ENCODE results near the gene CCDC141. TPM values are rescaled to one million over a fixed set of nuclear protein-coding genes. Genes with fewer than 3 reads are reported as not detected.

CCDC141 gene
- total and polyA plus RNA-seq, 7 donors: under 0.01 to 8.6 (median 3.8) TPM; not detected in 1

DNA sequence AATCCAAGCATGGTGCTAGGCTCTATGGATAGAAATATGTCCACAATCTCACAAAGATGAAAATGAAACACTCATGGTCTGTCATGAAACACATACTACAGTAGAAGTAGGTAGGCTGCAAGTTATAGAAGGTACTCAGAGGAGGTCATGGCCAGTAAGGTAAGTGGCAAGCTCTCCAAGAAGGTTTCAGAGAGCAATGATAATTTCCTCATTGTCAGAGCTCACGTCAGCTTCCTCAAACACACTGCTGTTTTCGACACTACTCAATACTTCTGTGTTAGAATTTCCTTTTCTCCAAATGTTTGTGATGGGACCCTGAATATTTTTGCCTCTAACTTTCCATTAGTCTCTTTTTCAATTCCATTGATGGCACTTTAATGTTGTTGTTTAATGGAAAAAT, 25.5 kb downstream of the CCDC141 start:
- Histone ChIP-seq H3K4me1 (no peaks in the 10 kb centered on the region), H3K36me3 (no peaks in the 10 kb centered on the region), H3K27ac (no peak overlapping the region), H3K27me3 (no peaks in the 10 kb centered on the region), H3K9me3 (no peaks in the 10 kb centered on the region), H3K4me3 (no peak overlapping the region)
- 56 to 77% methylated on average over 2 of the region's 2 CpGs for WGBS, 2 donors
- intact Hi-C loops (cut with DNase I): no loop called here
- TF ChIP-seq POLR2A (IDR thresholded peaks at IDR 0.05) (no peak), EP300 (IDR thresholded peaks at IDR 0.05) (no peak), POLR2AphosphoS5 (IDR thresholded peaks at IDR 0.05) (no peak)
- TF ChIP-seq, protein P1, sequence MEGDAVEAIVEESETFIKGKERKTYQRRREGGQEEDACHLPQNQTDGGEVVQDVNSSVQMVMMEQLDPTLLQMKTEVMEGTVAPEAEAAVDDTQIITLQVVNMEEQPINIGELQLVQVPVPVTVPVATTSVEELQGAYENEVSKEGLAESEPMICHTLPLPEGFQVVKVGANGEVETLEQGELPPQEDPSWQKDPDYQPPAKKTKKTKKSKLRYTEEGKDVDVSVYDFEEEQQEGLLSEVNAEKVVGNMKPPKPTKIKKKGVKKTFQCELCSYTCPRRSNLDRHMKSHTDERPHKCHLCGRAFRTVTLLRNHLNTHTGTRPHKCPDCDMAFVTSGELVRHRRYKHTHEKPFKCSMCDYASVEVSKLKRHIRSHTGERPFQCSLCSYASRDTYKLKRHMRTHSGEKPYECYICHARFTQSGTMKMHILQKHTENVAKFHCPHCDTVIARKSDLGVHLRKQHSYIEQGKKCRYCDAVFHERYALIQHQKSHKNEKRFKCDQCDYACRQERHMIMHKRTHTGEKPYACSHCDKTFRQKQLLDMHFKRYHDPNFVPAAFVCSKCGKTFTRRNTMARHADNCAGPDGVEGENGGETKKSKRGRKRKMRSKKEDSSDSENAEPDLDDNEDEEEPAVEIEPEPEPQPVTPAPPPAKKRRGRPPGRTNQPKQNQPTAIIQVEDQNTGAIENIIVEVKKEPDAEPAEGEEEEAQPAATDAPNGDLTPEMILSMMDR (IDR thresholded peaks at IDR 0.05): no peak
- DNase-seq: no peak

DNA sequence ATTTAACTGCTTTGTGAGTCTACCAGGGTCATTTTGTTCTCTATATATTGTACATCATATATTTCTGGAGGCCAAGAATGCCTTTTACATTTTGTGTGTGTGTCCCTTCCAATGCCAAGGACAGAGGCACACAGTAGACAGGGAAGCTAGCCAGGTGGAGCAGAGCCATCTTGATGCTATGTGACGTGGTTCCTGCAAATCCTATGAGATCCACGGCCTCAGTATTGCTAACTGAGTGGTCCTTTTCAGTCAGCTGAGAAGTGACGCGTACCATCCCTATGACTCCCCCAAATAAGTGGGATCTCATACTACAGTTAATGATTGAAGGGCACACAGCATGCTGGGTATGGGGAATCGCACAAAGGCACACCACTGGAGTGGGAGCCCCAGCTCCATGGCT, 27.3 kb downstream of the CCDC141 start:
- no peak for TF ChIP-seq POLR2AphosphoS5 (IDR thresholded peaks at IDR 0.05)
- TF ChIP-seq EP300 (IDR thresholded peaks at IDR 0.05): no peak
- intact Hi-C loops (cut with DNase I): no loop called here
- Histone ChIP-seq H3K4me3 (no peak overlapping the region), H3K4me1 (peaks cover 0 to 7% (median 0%) of the 10 kb centered on the region in 4 donors), H3K9me3 (no peaks in the 10 kb centered on the region), H3K27me3 (no peaks in the 10 kb centered on the region), H3K27ac (no peak overlapping the region), H3K36me3 (no peaks in the 10 kb centered on the region)
- WGBS, 2 donors: 81 to 93% methylated on average over 5 of the region's 5 CpGs
- DNase-seq: no peak

DNA sequence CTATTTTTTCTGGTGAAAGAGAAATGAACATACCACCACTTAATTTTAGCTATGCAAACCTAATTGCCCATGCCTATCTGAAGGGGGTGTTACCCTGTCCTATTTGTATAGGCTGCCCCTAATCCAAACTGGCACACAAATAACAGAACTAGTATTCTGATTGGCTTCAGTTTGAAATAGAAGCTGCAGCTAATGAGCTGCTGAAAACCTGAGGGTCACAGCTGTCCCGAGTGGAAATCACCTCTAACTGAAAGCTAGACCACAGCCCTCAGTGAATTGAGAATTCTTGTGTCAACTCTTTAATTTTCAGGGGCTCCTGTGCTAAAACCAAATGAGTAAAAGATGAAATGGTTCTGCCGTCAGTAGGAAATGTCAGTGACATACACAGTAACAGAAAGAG, 28.7 kb downstream of the CCDC141 start:
- Histone ChIP-seq H3K27ac (no peak overlapping the region), H3K36me3 (no peaks in the 10 kb centered on the region), H3K27me3 (no peaks in the 10 kb centered on the region), H3K4me3 (no peak overlapping the region), H3K9me3 (no peaks in the 10 kb centered on the region), H3K4me1 (peaks cover 0 to 12% (median 0%) of the 10 kb centered on the region in 4 donors)
- WGBS, 2 donors: 49 to 52% methylated on average over 2 of the region's 2 CpGs
- TF ChIP-seq POLR2AphosphoS5 (IDR thresholded peaks at IDR 0.05) (no peak), POLR2A (IDR thresholded peaks at IDR 0.05) (no peak), EP300 (IDR thresholded peaks at IDR 0.05) (no peak)
- TF ChIP-seq, protein P1 (IDR thresholded peaks at IDR 0.05): no peak
- no peak for DNase-seq
- intact Hi-C loops (cut with DNase I): no loop called here

DNA sequence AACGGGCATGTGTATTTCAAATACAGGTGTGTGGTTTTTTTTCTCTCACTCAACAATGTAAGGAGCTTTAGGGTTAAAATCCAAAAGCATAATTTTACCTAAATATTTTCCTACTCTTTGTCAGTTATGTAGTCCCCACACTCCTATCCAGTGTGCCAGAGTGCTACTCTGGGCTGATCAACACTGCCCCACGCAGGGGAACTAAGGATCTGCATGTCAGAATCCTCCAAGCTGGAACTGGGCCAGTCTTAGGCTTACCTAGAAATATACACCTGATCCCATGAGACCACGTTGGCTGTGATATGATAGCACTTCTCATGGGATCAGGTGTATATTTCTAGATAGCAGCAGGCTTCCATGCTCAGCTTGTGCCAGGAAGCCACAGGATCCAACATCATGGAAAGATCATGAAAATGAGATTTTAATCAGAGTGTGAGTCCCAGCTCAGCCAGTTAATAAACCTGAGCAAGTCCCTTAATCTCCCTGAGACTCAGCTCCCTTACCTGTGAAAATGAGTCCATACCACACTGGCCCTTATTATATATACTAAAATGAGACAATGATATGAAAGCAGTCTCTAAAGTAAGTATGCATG, 29.7 kb downstream of the CCDC141 start:
- no peaks in the 10 kb centered on the region for H3K9me3 ChIP-seq

DNA sequence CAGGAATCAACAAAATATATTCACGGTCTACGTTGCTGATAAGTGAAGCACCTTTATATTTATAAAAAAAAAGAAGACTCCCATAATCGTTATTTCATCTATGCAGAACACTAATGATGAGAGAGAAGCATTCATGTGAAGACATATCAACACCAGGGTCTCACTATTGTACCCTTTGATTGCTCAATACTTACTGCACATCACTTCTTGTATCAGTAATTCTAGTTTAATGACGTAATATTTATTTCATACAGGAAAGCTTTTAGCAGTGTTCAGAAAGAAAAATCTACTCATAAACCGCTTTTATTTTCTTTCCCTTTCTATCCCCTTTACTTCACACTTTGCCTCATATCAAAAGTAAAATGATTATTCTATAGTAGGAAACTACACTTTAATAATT, 30.7 kb downstream of the CCDC141 start:
- Histone ChIP-seq H3K27ac (no peak overlapping the region), H3K36me3 (no peaks in the 10 kb centered on the region), H3K27me3 (no peaks in the 10 kb centered on the region), H3K4me1 (peaks cover 0 to 12% (median 0%) of the 10 kb centered on the region in 4 donors), H3K4me3 (no peak overlapping the region), H3K9me3 (no peaks in the 10 kb centered on the region)
- no peak for DNase-seq
- 90 to 93% methylated on average over 5 of the region's 5 CpGs for WGBS, 2 donors
- intact Hi-C loops (cut with DNase I): loop anchor here (10.0 kb wide), 1 partner anchor 86 kb away; no protein-coding TSS in a partner anchor
- TF ChIP-seq EP300 (IDR thresholded peaks at IDR 0.05) (no peak), POLR2AphosphoS5 (IDR thresholded peaks at IDR 0.05) (no peak)
- TF ChIP-seq, protein P1 (IDR thresholded peaks at IDR 0.05): no peak

More for the DNA sequence above, 29.7 kb downstream of the CCDC141 start:
- intact Hi-C loops (cut with DNase I): no loop called here
- peaks cover 0 to 12% (median 0%) of the 10 kb centered on the region in 4 donors for H3K4me1 ChIP-seq
- H3K36me3 ChIP-seq: no peaks in the 10 kb centered on the region
- DNase-seq: no peak
- H3K27ac ChIP-seq: no peak overlapping the region
- H3K4me3 ChIP-seq: no peak overlapping the region
- no peak for TF ChIP-seq POLR2AphosphoS5 (IDR thresholded peaks at IDR 0.05)
- TF ChIP-seq, protein P1 (IDR thresholded peaks at IDR 0.05): no peak
- no peak for TF ChIP-seq EP300 (IDR thresholded peaks at IDR 0.05)
- TF ChIP-seq POLR2A (IDR thresholded peaks at IDR 0.05): no peak
- whole genome bisulfite sequencing, 2 donors: 41 to 48% methylated on average over 3 of the region's 3 CpGs
- H3K27me3 ChIP-seq: no peaks in the 10 kb centered on the region
